Left ventricle myocardium inferior (tissue), 1 donor: ENCODE measurements around the gene SNRPB2. TPM values are rescaled to one million over a fixed set of nuclear protein-coding genes. Genes with fewer than 3 reads are reported as not detected.

Experiments
- DNase-seq: peaks from one replicate; pipeline ENCODE4 v3.0.0-alpha.2; 2020
- H3K27ac ChIP-seq: fragments of 200-600 bp; replicated peaks from 2 replicates; pipeline ENCODE4 v1.8.0; 2021
- H3K27me3 ChIP-seq: fragments of 200-600 bp; 2 replicates; pipeline ENCODE4 v1.8.0; 2021; ENCODE audit warnings: low read depth
- H3K36me3 ChIP-seq: fragments of 200-600 bp; 2 replicates; pipeline ENCODE4 v1.8.0; 2021
- H3K4me1 ChIP-seq: fragments of 200-600 bp; 2 replicates; pipeline ENCODE4 v1.8.0; 2021
- H3K4me3 ChIP-seq: fragments of 200-600 bp; 2 replicates; pipeline ENCODE4 v1.8.0; 2021; ENCODE audit warnings: mild to moderate bottlenecking, moderate library complexity
- H3K9me3 ChIP-seq: fragments of 200-600 bp; replicated peaks from 2 replicates; pipeline ENCODE4 v1.8.0; 2021
- CTCF ChIP-seq: fragments of 200-600 bp; IDR thresholded peaks from 2 replicates; pipeline ENCODE4 v1.8.0; 2021; ENCODE audit warnings: antibody characterized with exemption, mild to moderate bottlenecking, borderline replicate concordance
- intact Hi-C: fragments of 100-400 bp; cut with micrococcal nuclease; formaldehyde crosslinking; loops from one replicate; pipeline ENCODE4 v1.11.0; 2022
- total RNA-seq: library from RNA; stranded (reverse); fragmentation: NEBNext Ultra II Directional; extraction: Animal tissue kit (Norgen Biotek cat#: 25700); gene quantifications from one replicate; pipeline ENCODE4 v1.2.1, GENCODE V29; 2021
- donor health status: DM: no; HTN: yes; CAD: no; lungs with severe emphysema.

SNRPB2 gene
- total RNA-seq, 1 donor from 2014 or later = 35.0 TPM

GRCh38 chr20:16732506-16733152 lies 2.8 kb downstream of the SNRPB2 start:
- intact Hi-C loops = no loop called here
- no peaks in the 10 kb centered on the region for H3K9me3 ChIP-seq
- DNase-seq = no peak
- H3K4me1 ChIP-seq = peaks cover 36% of the 10 kb centered on the region
- TF ChIP-seq CTCF = no peak
- H3K27me3 ChIP-seq = peaks cover 11% of the 10 kb centered on the region
- H3K4me3 ChIP-seq = no peak overlapping the region
- peaks cover 59% of the 10 kb centered on the region for H3K36me3 ChIP-seq
- H3K27ac ChIP-seq = no peak overlapping the region

GRCh38 chr20:16740365-16741072 lies 10.7 kb downstream of the SNRPB2 start:
- H3K9me3 ChIP-seq = no peaks in the 10 kb centered on the region
- no peak overlapping the region for H3K4me3 ChIP-seq
- H3K4me1 ChIP-seq = no peaks in the 10 kb centered on the region
- peaks cover 68% of the 10 kb centered on the region for H3K36me3 ChIP-seq
- no peak overlapping the region for H3K27ac ChIP-seq
- no peak for TF ChIP-seq CTCF
- DNase-seq = no peak
- intact Hi-C loops = no loop called here
- H3K27me3 ChIP-seq = no peaks in the 10 kb centered on the region

- TF ChIP-seq CTCF = no peak
- H3K27me3 ChIP-seq = peaks cover 14% of the 10 kb centered on the region
- no peak overlapping the region for H3K27ac ChIP-seq
- H3K9me3 ChIP-seq = no peaks in the 10 kb centered on the region
- peaks cover 35% of the 10 kb centered on the region for H3K36me3 ChIP-seq
- intact Hi-C loops = no loop called here
- H3K4me3 ChIP-seq = no peak overlapping the region
- no peak for DNase-seq
- no peaks in the 10 kb centered on the region for H3K4me1 ChIP-seq
These were observed 14.5 kb downstream of the SNRPB2 start for GRCh38 chr20:16744178-16744807.

DNA sequence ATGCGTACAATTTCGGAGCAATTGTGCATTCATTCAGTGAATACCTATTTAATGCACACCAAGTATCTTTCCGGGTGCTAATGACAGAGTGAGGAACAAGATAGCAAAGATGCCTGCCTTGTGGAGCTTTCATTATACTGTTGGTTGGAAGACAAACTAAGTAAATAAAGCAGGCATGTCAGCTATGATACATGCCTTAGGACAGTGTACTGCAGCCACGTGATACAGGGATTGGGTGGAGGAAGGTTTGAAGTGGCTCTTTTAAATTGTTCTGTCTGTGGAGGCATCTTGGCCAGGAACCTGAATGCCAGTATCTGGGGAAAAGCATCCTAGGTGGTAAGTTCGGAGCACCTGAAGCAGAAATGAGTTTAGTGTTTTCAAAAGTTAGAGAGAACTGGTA lies 15.4 kb downstream of the SNRPB2 start:
- H3K9me3 ChIP-seq = no peaks in the 10 kb centered on the region
- no peak overlapping the region for H3K4me3 ChIP-seq
- no peaks in the 10 kb centered on the region for H3K4me1 ChIP-seq
- H3K27ac ChIP-seq = no peak overlapping the region
- TF ChIP-seq CTCF = no peak
- DNase-seq = no peak
- intact Hi-C loops = no loop called here
- H3K27me3 ChIP-seq = peaks cover 20% of the 10 kb centered on the region
- peaks cover 26% of the 10 kb centered on the region for H3K36me3 ChIP-seq

DNA sequence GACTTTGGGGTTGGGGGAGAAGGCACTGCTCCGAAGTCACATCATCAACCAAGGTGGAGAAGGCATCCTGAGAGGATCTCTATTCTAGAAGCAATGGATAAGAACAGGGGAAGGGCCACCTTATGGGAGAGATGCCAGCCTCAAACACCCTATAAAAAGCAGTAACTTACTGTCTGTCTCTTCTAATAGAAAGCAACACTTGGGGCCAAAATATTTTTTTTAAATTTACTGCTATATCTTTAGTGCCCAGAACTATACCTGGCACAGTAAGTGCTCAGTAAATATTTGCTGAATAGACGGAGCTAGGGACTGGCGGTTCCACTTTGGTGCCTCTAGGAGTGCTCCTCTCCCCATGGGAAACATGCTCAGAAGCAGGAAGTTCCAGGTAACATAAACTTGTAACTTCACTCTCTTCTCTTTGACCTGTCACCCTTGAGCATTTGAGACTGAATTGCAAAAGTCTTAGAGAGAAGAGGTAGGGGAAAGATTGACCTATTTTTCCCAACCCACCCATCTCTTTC lies 17.5 kb downstream of the SNRPB2 start:
- no peak for DNase-seq
- Histone ChIP-seq H3K27me3 (peaks cover 33% of the 10 kb centered on the region), H3K4me3 (no peak overlapping the region), H3K4me1 (no peaks in the 10 kb centered on the region), H3K36me3 (peaks cover 4% of the 10 kb centered on the region), H3K9me3 (no peaks in the 10 kb centered on the region), H3K27ac (no peak overlapping the region)
- TF ChIP-seq CTCF = no peak
- intact Hi-C loops = no loop called here
